Measurements from ENCODE around the gene MADCAM1. TPM values are rescaled to one million over a fixed set of nuclear protein-coding genes. Genes with fewer than 3 reads are reported as not detected.
A peak's percentile ranks its signal among the peaks of the same experiment; 100 is the strongest.

MADCAM1 gene
- total RNA-seq, 2 donors from 2014 or later, result 0.80 to 0.91 TPM

- no peak overlapping the region for H3K27ac ChIP-seq
- WGBS, result 81% methylated on average over 18 of the region's 18 CpGs
- H3K4me3 ChIP-seq, result no peak overlapping the region
- no peaks in the 10 kb centered on the region for H3K27me3 ChIP-seq (replicated peaks; ENCODE audit: insufficient read depth)
- DNase-seq (ENCODE audit: low spot score), result no peak
- no peaks in the 10 kb centered on the region for H3K9me3 ChIP-seq
- H3K36me3 ChIP-seq, result no peaks in the 10 kb centered on the region
- no peaks in the 10 kb centered on the region for H3K4me1 ChIP-seq (replicated peaks)
- TF ChIP-seq POLR2A (IDR thresholded peaks at IDR 0.05) (no peak), POLR2AphosphoS5 (IDR thresholded peaks at IDR 0.05) (no peak), CTCF (IDR thresholded peaks at IDR 0.05) (no peak)
- intact Hi-C loops (cut with DNase I), result no loop called here
Observed at GRCh38 chr19:456547-457110, 39.7 kb upstream of the MADCAM1 start.

GRCh38 chr19:457636-458035 is 38.6 kb upstream of the MADCAM1 start:
- intact Hi-C loops (cut with DNase I), result no loop called here
- H3K4me3 ChIP-seq, result no peak overlapping the region
- no peaks in the 10 kb centered on the region for H3K4me1 ChIP-seq (replicated peaks)
- H3K27me3 ChIP-seq (replicated peaks; ENCODE audit: insufficient read depth), result no peaks in the 10 kb centered on the region
- H3K27ac ChIP-seq, result no peak overlapping the region
- no peak for DNase-seq (ENCODE audit: low spot score)
- H3K36me3 ChIP-seq, result no peaks in the 10 kb centered on the region
- 96% methylated on average over 30 of the region's 30 CpGs for WGBS
- TF ChIP-seq CTCF (IDR thresholded peaks at IDR 0.05) (no peak), POLR2AphosphoS5 (IDR thresholded peaks at IDR 0.05) (no peak), POLR2A (IDR thresholded peaks at IDR 0.05) (no peak)
- no peaks in the 10 kb centered on the region for H3K9me3 ChIP-seq

GRCh38 chr19:458091-459042 is 37.9 kb upstream of the MADCAM1 start:
- DNase-seq (ENCODE audit: low spot score), result no peak
- TF ChIP-seq CTCF (IDR thresholded peaks at IDR 0.05), result no peak
- intact Hi-C loops (cut with DNase I), result no loop called here
- H3K9me3 ChIP-seq, result no peaks in the 10 kb centered on the region
- no peaks in the 10 kb centered on the region for H3K4me1 ChIP-seq (replicated peaks)
- H3K36me3 ChIP-seq, result no peaks in the 10 kb centered on the region
- H3K4me3 ChIP-seq, result no peak overlapping the region
- no peak overlapping the region for H3K27ac ChIP-seq
- whole genome bisulfite sequencing, result 94% methylated on average over 89 of the region's 89 CpGs
- H3K27me3 ChIP-seq (replicated peaks; ENCODE audit: insufficient read depth), result no peaks in the 10 kb centered on the region

GRCh38 chr19:459724-460511 is 36.4 kb upstream of the MADCAM1 start:
- no peaks in the 10 kb centered on the region for H3K4me1 ChIP-seq (replicated peaks)
- WGBS, result 1% methylated on average over 50 of the region's 66 CpGs
- intact Hi-C loops (cut with DNase I), result no loop called here
- peak overlapping the region; percentile 60 to 75 for H3K4me3 ChIP-seq
- peak overlapping the region; percentile 88 to 89 for H3K27ac ChIP-seq
- no peaks in the 10 kb centered on the region for H3K9me3 ChIP-seq
- H3K36me3 ChIP-seq, result no peaks in the 10 kb centered on the region
- DNase-seq (ENCODE audit: low spot score), result peak; percentile 55
- H3K27me3 ChIP-seq (replicated peaks; ENCODE audit: insufficient read depth), result no peaks in the 10 kb centered on the region
- TF ChIP-seq POLR2A (IDR thresholded peaks at IDR 0.05), result peak; percentile 63
- TF ChIP-seq CTCF (IDR thresholded peaks at IDR 0.05), result peak in 1 of 4 experiments; percentile 2
- TF ChIP-seq POLR2AphosphoS5 (IDR thresholded peaks at IDR 0.05), result peak; percentile 39
